GM23338 (cell line): Measurements from ENCODE around the gene HABP4. TPM values are rescaled to one million over a fixed set of nuclear protein-coding genes. Genes with fewer than 3 reads are reported as not detected.

ENCODE experiments used
- ATAC-seq: fragments of 200-7000 bp; cut with Tn5 transposase; 3 replicates; pipeline ENCODE4 v1.9.1; 2020
- DNase-seq: peaks from one replicate; pipeline ENCODE4 v3.0.0-alpha.2; 2015; ENCODE audit warnings: low spot score
- H2AFZ ChIP-seq: fragments of 200-600 bp; sonication (generic); 2 replicates; pipeline ENCODE4 v1.8.0; 2016; ENCODE audit warnings: antibody characterized with exemption, mild to moderate bottlenecking, moderate library complexity
- H3F3A ChIP-seq: fragments of 200-600 bp; sonication (generic); replicated peaks from 2 replicates; pipeline ENCODE4 v1.8.0; 2017; ENCODE audit warnings: antibody characterized with exemption, mixed run types, low read depth
- H3K27ac ChIP-seq: fragments of 200-600 bp; sonication (generic); 2 replicates; pipeline ENCODE4 v1.6.1; 2016; ENCODE audit warnings: low read depth
- H3K27me3 ChIP-seq: fragments of 200-600 bp; sonication (generic); 2 replicates; pipeline ENCODE4 v1.8.0; 2016; ENCODE audit warnings: mild to moderate bottlenecking, mixed run types, moderate library complexity; ENCODE audit not compliant: insufficient read depth
- H3K36me3 ChIP-seq: fragments of 200-600 bp; sonication (generic); 2 replicates; pipeline ENCODE4 v1.8.0; 2016; ENCODE audit warnings: mild to moderate bottlenecking; ENCODE audit not compliant: insufficient read depth
- H3K4me1 ChIP-seq: fragments of 200-600 bp; sonication (generic); 2 replicates; pipeline ENCODE4 v1.8.0; 2016; ENCODE audit warnings: mild to moderate bottlenecking, moderate library complexity; ENCODE audit not compliant: insufficient read depth
- H3K4me2 ChIP-seq: fragments of 200-600 bp; sonication (generic); 2 replicates; pipeline ENCODE4 v1.7.1; 2017; ENCODE audit warnings: mixed run types
- H3K4me3 ChIP-seq: fragments of 200-600 bp; sonication (generic); 2 replicates; pipeline ENCODE4 v1.6.1; 2016; ENCODE audit warnings: mixed run types
- H3K79me2 ChIP-seq: fragments of 200-600 bp; sonication (generic); replicated peaks from 2 replicates; pipeline ENCODE4 v1.8.0; 2017; ENCODE audit warnings: mild to moderate bottlenecking; ENCODE audit not compliant: insufficient read depth
- H3K9me2 ChIP-seq: fragments of 200-600 bp; sonication (generic); 2 replicates; pipeline ENCODE4 v1.8.0; 2017; ENCODE audit not compliant: insufficient read depth
- H4K20me1 ChIP-seq: fragments of 200-600 bp; sonication (generic); replicated peaks from 2 replicates; pipeline ENCODE4 v1.8.0; 2017; ENCODE audit warnings: mild to moderate bottlenecking; ENCODE audit not compliant: insufficient read depth
- H3K27ac Mint-ChIP-seq: 2 replicates; pipeline ENCODE4 v1.8.0; 2020; ENCODE audit warnings: inconsistent platforms, mild to moderate bottlenecking, moderate library complexity, mixed read lengths
- H3K27me3 Mint-ChIP-seq: 3 replicates; pipeline ENCODE4 v1.8.0; 2022; ENCODE audit warnings: low read depth, mild to moderate bottlenecking, moderate library complexity, mixed read lengths, inconsistent platforms; ENCODE audit not compliant: insufficient read depth, poor library complexity
- H3K36me3 Mint-ChIP-seq: 3 replicates; pipeline ENCODE4 v1.8.0; 2021; ENCODE audit warnings: low read depth, mild to moderate bottlenecking, inconsistent platforms, moderate library complexity, mixed read lengths
- H3K4me1 Mint-ChIP-seq: 3 replicates; pipeline ENCODE4 v1.8.0; 2020; ENCODE audit warnings: mild to moderate bottlenecking, inconsistent platforms, mixed read lengths
- H3K4me3 Mint-ChIP-seq: 3 replicates; pipeline ENCODE4 v1.8.0; 2021; ENCODE audit warnings: moderate library complexity, mild to moderate bottlenecking, inconsistent platforms, mixed read lengths
- H3K9me3 Mint-ChIP-seq: 3 replicates; pipeline ENCODE4 v1.8.0; 2020; ENCODE audit warnings: moderate library complexity, mild to moderate bottlenecking, inconsistent platforms, mixed read lengths
- CREB1 ChIP-seq: fragments of 250-450 bp; sonication (Bioruptor Pico); IDR thresholded peaks from 2 replicates; pipeline ENCODE4 v1.5.0; 2020; ENCODE audit warnings: low read depth, mild to moderate bottlenecking, moderate library complexity
- EZH2 ChIP-seq: fragments of 200-600 bp; sonication (generic); IDR thresholded peaks from one replicate; pipeline ENCODE4 v1.8.0; 2017; ENCODE audit warnings: antibody characterized with exemption, mild to moderate bottlenecking, low read depth; ENCODE audit not compliant: unreplicated experiment
- EZH2phosphoT487 ChIP-seq: fragments of 200-600 bp; sonication (generic); IDR thresholded peaks from one replicate; pipeline ENCODE4 v1.8.1; 2018; ENCODE audit warnings: antibody characterized with exemption; ENCODE audit not compliant: unreplicated experiment
- JUNB ChIP-seq: IDR thresholded peaks from one replicate; pipeline ENCODE4 v1.6.1; 2016; ENCODE audit warnings: antibody characterized with exemption; ENCODE audit not compliant: unreplicated experiment
- NANOG ChIP-seq: IDR thresholded peaks from 2 replicates; pipeline ENCODE4 v1.6.1; 2016; ENCODE audit warnings: antibody characterized with exemption, borderline replicate concordance
- POLR2AphosphoS5 ChIP-seq: IDR thresholded peaks from 2 replicates; pipeline ENCODE4 v1.6.1; 2016; ENCODE audit warnings: antibody characterized with exemption, low read depth
- STAT1 ChIP-seq: IDR thresholded peaks from one replicate; pipeline ENCODE4 v1.6.1; 2016; ENCODE audit warnings: antibody characterized with exemption; ENCODE audit not compliant: unreplicated experiment
- ZNF114 ChIP-seq: fragments of 250-450 bp; sonication (Bioruptor Pico); IDR thresholded peaks from 2 replicates; pipeline ENCODE4 v1.5.0; 2020; ENCODE audit warnings: mild to moderate bottlenecking, moderate library complexity
- ZNF331 ChIP-seq: fragments of 250-450 bp; sonication (Bioruptor Pico); IDR thresholded peaks from 2 replicates; pipeline ENCODE4 v1.5.0; 2020; ENCODE audit warnings: low read depth, mild to moderate bottlenecking, moderate library complexity
- polyA plus RNA-seq: library from polyadenylated mRNA; unstranded; fragments of >200 nt; fragmentation: Nextera tagmentation; extraction: Ambion mirVana; gene quantifications from 2 replicates; pipeline ENCODE4 v1.2.1, GENCODE V29; 2016
- total RNA-seq: library from RNA; depleted of rRNA; stranded (reverse); fragments of >200 nt; shearing (Covaris generic); gene quantifications from 2 replicates; pipeline ENCODE4 v1.2.3, GENCODE V29; 2014
- TF ChIP-seq, protein P1 (sequence below): fragments of 250-450 bp; sonication (Bioruptor Pico); IDR thresholded peaks from 2 replicates; pipeline ENCODE4 v1.5.0; 2020; ENCODE audit warnings: mild to moderate bottlenecking, moderate library complexity
- TF ChIP-seq, protein P2 (sequence below): IDR thresholded peaks from 2 replicates; pipeline ENCODE4 v1.6.1; 2016; ENCODE audit warnings: antibody characterized with exemption
- TF ChIP-seq, protein P3 (sequence below): IDR thresholded peaks from one replicate; pipeline ENCODE4 v1.6.1; 2018; ENCODE audit warnings: antibody characterized with exemption; ENCODE audit not compliant: unreplicated experiment
- TF ChIP-seq, protein P4 (sequence below), 2 experiments: fragments of 200-600 bp in 1 of 2; sonication (generic) in 1 of 2; conservative IDR thresholded peaks; 2 replicates each; pipeline versions ENCODE4 v1.5.1 to v1.6.1; 2016 to 2017; ENCODE audit warnings: antibody characterized with exemption in 2 of 2, low read depth in 2 of 2, mild to moderate bottlenecking in 2 of 2, moderate library complexity in 1 of 2

Gene HABP4
- total and polyA plus RNA-seq, 2 experiments from 2014 or later = 8.8 to 9.9 TPM

DNA sequence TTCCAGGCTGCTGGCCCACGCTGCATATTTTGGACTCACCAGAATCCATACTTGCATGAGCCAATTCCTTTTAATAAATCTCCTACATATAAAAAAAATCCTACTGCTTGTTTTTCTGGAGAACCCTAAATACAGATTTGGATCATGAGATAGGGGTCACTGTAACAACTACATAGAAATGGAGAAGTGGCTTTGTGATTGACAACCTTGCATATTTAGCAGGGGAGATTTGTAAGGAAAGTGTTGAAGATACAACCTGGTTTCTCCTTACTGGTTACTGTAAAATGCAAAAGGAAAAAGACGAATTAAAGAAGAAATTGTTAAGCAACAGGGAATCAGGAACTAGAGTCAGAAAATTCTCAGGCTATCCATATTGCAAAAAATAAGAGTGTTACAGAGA lies 74.8 kb downstream of the HABP4 start:
- no peak for DNase-seq
- no peak overlapping the region for H2AFZ ChIP-seq
- Mint-ChIP-seq H3K9me3 (no peaks in the 10 kb centered on the region), H3K4me1 (no peaks in the 10 kb centered on the region), H3K27ac (no peak overlapping the region), H3K36me3 (peaks cover 69% of the 10 kb centered on the region), H3K27me3 (peaks cover 5% of the 10 kb centered on the region), H3K4me3 (no peak overlapping the region)
- H4K20me1 ChIP-seq = no peaks in the 10 kb centered on the region
- TF ChIP-seq NANOG (no peak), POLR2AphosphoS5 (no peak), EZH2 (no peak), ZNF114 (CRISPR knock-in tag) (no peak), ZNF331 (CRISPR knock-in tag) (no peak), STAT1 (no peak), EZH2phosphoT487 (no peak), CREB1 (CRISPR knock-in tag) (no peak), JUNB (no peak)
- TF ChIP-seq, protein P1, sequence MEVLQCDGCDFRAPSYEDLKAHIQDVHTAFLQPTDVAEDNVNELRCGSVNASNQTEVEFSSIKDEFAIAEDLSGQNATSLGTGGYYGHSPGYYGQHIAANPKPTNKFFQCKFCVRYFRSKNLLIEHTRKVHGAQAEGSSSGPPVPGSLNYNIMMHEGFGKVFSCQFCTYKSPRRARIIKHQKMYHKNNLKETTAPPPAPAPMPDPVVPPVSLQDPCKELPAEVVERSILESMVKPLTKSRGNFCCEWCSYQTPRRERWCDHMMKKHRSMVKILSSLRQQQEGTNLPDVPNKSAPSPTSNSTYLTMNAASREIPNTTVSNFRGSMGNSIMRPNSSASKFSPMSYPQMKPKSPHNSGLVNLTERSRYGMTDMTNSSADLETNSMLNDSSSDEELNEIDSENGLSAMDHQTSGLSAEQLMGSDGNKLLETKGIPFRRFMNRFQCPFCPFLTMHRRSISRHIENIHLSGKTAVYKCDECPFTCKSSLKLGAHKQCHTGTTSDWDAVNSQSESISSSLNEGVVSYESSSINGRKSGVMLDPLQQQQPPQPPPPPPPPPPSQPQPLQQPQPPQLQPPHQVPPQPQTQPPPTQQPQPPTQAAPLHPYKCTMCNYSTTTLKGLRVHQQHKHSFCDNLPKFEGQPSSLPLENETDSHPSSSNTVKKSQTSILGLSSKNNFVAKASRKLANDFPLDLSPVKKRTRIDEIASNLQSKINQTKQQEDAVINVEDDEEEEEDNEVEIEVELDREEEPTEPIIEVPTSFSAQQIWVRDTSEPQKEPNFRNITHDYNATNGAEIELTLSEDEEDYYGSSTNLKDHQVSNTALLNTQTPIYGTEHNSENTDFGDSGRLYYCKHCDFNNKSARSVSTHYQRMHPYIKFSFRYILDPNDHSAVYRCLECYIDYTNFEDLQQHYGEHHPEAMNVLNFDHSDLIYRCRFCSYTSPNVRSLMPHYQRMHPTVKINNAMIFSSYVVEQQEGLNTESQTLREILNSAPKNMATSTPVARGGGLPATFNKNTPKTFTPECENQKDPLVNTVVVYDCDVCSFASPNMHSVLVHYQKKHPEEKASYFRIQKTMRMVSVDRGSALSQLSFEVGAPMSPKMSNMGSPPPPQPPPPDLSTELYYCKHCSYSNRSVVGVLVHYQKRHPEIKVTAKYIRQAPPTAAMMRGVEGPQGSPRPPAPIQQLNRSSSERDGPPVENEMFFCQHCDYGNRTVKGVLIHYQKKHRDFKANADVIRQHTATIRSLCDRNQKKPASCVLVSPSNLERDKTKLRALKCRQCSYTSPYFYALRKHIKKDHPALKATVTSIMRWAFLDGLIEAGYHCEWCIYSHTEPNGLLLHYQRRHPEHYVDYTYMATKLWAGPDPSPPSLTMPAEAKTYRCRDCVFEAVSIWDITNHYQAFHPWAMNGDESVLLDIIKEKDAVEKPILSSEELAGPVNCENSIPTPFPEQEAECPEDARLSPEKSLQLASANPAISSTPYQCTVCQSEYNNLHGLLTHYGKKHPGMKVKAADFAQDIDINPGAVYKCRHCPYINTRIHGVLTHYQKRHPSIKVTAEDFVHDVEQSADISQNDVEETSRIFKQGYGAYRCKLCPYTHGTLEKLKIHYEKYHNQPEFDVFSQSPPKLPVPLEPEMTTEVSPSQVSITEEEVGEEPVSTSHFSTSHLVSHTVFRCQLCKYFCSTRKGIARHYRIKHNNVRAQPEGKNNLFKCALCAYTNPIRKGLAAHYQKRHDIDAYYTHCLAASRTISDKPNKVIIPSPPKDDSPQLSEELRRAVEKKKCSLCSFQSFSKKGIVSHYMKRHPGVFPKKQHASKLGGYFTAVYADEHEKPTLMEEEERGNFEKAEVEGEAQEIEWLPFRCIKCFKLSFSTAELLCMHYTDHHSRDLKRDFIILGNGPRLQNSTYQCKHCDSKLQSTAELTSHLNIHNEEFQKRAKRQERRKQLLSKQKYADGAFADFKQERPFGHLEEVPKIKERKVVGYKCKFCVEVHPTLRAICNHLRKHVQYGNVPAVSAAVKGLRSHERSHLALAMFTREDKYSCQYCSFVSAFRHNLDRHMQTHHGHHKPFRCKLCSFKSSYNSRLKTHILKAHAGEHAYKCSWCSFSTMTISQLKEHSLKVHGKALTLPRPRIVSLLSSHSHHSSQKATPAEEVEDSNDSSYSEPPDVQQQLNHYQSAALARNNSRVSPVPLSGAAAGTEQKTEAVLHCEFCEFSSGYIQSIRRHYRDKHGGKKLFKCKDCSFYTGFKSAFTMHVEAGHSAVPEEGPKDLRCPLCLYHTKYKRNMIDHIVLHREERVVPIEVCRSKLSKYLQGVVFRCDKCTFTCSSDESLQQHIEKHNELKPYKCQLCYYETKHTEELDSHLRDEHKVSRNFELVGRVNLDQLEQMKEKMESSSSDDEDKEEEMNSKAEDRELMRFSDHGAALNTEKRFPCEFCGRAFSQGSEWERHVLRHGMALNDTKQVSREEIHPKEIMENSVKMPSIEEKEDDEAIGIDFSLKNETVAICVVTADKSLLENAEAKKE (CRISPR knock-in tag) = no peak
- TF ChIP-seq, protein P2, sequence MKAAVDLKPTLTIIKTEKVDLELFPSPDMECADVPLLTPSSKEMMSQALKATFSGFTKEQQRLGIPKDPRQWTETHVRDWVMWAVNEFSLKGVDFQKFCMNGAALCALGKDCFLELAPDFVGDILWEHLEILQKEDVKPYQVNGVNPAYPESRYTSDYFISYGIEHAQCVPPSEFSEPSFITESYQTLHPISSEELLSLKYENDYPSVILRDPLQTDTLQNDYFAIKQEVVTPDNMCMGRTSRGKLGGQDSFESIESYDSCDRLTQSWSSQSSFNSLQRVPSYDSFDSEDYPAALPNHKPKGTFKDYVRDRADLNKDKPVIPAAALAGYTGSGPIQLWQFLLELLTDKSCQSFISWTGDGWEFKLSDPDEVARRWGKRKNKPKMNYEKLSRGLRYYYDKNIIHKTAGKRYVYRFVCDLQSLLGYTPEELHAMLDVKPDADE = no peak
- TF ChIP-seq, protein P3, sequence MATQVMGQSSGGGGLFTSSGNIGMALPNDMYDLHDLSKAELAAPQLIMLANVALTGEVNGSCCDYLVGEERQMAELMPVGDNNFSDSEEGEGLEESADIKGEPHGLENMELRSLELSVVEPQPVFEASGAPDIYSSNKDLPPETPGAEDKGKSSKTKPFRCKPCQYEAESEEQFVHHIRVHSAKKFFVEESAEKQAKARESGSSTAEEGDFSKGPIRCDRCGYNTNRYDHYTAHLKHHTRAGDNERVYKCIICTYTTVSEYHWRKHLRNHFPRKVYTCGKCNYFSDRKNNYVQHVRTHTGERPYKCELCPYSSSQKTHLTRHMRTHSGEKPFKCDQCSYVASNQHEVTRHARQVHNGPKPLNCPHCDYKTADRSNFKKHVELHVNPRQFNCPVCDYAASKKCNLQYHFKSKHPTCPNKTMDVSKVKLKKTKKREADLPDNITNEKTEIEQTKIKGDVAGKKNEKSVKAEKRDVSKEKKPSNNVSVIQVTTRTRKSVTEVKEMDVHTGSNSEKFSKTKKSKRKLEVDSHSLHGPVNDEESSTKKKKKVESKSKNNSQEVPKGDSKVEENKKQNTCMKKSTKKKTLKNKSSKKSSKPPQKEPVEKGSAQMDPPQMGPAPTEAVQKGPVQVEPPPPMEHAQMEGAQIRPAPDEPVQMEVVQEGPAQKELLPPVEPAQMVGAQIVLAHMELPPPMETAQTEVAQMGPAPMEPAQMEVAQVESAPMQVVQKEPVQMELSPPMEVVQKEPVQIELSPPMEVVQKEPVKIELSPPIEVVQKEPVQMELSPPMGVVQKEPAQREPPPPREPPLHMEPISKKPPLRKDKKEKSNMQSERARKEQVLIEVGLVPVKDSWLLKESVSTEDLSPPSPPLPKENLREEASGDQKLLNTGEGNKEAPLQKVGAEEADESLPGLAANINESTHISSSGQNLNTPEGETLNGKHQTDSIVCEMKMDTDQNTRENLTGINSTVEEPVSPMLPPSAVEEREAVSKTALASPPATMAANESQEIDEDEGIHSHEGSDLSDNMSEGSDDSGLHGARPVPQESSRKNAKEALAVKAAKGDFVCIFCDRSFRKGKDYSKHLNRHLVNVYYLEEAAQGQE = no peak
- TF ChIP-seq, protein P4, sequence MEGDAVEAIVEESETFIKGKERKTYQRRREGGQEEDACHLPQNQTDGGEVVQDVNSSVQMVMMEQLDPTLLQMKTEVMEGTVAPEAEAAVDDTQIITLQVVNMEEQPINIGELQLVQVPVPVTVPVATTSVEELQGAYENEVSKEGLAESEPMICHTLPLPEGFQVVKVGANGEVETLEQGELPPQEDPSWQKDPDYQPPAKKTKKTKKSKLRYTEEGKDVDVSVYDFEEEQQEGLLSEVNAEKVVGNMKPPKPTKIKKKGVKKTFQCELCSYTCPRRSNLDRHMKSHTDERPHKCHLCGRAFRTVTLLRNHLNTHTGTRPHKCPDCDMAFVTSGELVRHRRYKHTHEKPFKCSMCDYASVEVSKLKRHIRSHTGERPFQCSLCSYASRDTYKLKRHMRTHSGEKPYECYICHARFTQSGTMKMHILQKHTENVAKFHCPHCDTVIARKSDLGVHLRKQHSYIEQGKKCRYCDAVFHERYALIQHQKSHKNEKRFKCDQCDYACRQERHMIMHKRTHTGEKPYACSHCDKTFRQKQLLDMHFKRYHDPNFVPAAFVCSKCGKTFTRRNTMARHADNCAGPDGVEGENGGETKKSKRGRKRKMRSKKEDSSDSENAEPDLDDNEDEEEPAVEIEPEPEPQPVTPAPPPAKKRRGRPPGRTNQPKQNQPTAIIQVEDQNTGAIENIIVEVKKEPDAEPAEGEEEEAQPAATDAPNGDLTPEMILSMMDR (conservative IDR thresholded peaks at IDR 0.05; ENCODE audit: low read depth in 2 of 2) = no peak
- H3K79me2 ChIP-seq = no peaks in the 10 kb centered on the region
- ATAC-seq = no peak
- H3K36me3 ChIP-seq = peaks cover 4% of the 10 kb centered on the region; the same call in 1 of the 2 replicates
- H3K27ac ChIP-seq = no peak overlapping the region
- no peak overlapping the region for H3K4me2 ChIP-seq
- H3F3A ChIP-seq = no peaks in the 10 kb centered on the region
- no peak overlapping the region for H3K4me3 ChIP-seq
- H3K4me1 ChIP-seq = no peaks in the 10 kb centered on the region
- no peaks in the 10 kb centered on the region for H3K9me2 ChIP-seq
- no peaks in the 10 kb centered on the region for H3K27me3 ChIP-seq
